K562 (cell line): ENCODE results near the gene VPS18. TPM values are rescaled to one million over a fixed set of nuclear protein-coding genes. Genes with fewer than 3 reads are reported as not detected.

Source experiments
- ATAC-seq: fragments of 200-7000 bp; cut with Tn5 transposase; 3 replicates; pipeline ENCODE4 v1.9.1; 2020; ENCODE audit warnings: moderate library complexity
- BruUV-seq: library from RNA; stranded (reverse); fragments of 400-500 nt; replicated peaks from 2 replicates; lab custom pipeline; 2021; lab: Mats Ljungman, UMichigan
- CTCF ChIA-PET: fragments of 300-600 bp; formaldehyde crosslinking; extraction: SDS; loops from one replicate; lab custom pipeline; 2021; ENCODE audit warnings: low intra/inter-chr PET ratio; lab: Yijun Ruan, JAX
- POLR2A ChIA-PET: fragments of 300-600, 350-650 bp; sonication (Branson Sonifier 250); formaldehyde crosslinking; extraction: SDS; loops from one replicate; lab custom pipeline; 2021; ENCODE audit warnings: antibody characterized with exemption, inconsistent platforms; lab: Yijun Ruan, JAX
- DNase-seq, 4 experiments: peaks; one replicate each; pipeline versions ENCODE4 v3.0.0 to v3.0.0-alpha.2; 2011 to 2018; ENCODE audit warnings: low spot score in 3 of 4, mixed read lengths in 3 of 4; ENCODE audit errors: extremely low read depth in 1 of 4
- FAIRE-seq: peaks from 2 replicates; lab custom pipeline; 2011; peaks lifted over from hg19 to GRCh38; lab: Jason Lieb, UNC
- H2AFZ ChIP-seq: 2 replicates; pipeline ENCODE4 v1.6.0; 2011; ENCODE audit warnings: low read depth, low read length, control low read depth, inconsistent platforms
- H3K27ac ChIP-seq: fragments of 200-600 bp; 3 replicates; pipeline ENCODE4 v1.8.0; 2011; ENCODE audit warnings: low read depth, mild to moderate bottlenecking, control low read depth, inconsistent platforms, low read length, moderate library complexity, mixed read lengths; ENCODE audit errors: extremely low read depth
- H3K27me3 ChIP-seq, 2 experiments: fragments of 300-600 bp in 1 of 2; 2 replicates in 1 of 2; 3 replicates in 1 of 2; pipeline versions ENCODE4 v1.6.0 to v1.8.0; 2011; ENCODE audit warnings: inconsistent platforms in 2 of 2, low read length in 2 of 2, mild to moderate bottlenecking in 1 of 2, mixed read lengths in 1 of 2, moderate library complexity in 1 of 2; ENCODE audit not compliant: control insufficient read depth in 2 of 2, insufficient read depth in 2 of 2
- H3K36me3 ChIP-seq: fragments of 300-600 bp; 3 replicates; pipeline ENCODE4 v1.8.0; 2011; ENCODE audit warnings: mild to moderate bottlenecking, low read length, inconsistent platforms; ENCODE audit not compliant: control insufficient read depth, insufficient read depth
- H3K4me1 ChIP-seq, 2 experiments: fragments of 200-600 bp in 1 of 2; replicated peaks in 1 of 2; 2 replicates in 1 of 2; 3 replicates in 1 of 2; pipeline versions ENCODE4 v1.5.1 to v1.8.0; 2011; ENCODE audit warnings: inconsistent platforms in 2 of 2, low read length in 2 of 2, mild to moderate bottlenecking in 1 of 2, mixed read lengths in 1 of 2, moderate library complexity in 1 of 2; ENCODE audit not compliant: control insufficient read depth in 2 of 2, insufficient read depth in 2 of 2
- H3K4me2 ChIP-seq: 2 replicates; pipeline ENCODE4 v1.6.1; 2011; ENCODE audit warnings: low read length, control low read depth, inconsistent platforms, mixed read lengths; ENCODE audit not compliant: insufficient read depth
- H3K4me3 ChIP-seq: fragments of 200-600 bp; sonication (generic), shearing (Covaris generic); 2 replicates; pipeline ENCODE4 v1.5.1; 2016; ENCODE audit warnings: control low read depth, inconsistent platforms
- H3K79me2 ChIP-seq: fragments of 200-600 bp; 3 replicates; pipeline ENCODE4 v1.8.0; 2011; ENCODE audit warnings: low read length, inconsistent platforms; ENCODE audit not compliant: control insufficient read depth, insufficient read depth
- H3K9ac ChIP-seq, 2 experiments: 2 replicates each; pipeline versions ENCODE4 v1.6.0 to v1.6.1; 2011; ENCODE audit warnings: low read depth in 2 of 2, low read length in 2 of 2, control low read depth in 1 of 2, inconsistent platforms in 1 of 2, mild to moderate bottlenecking in 1 of 2, mixed read lengths in 1 of 2; ENCODE audit not compliant: insufficient read depth in 1 of 2
- H3K9me1 ChIP-seq: one replicate; pipeline ENCODE4 v1.6.0; 2011; ENCODE audit warnings: inconsistent platforms, mild to moderate bottlenecking, low read length, moderate library complexity; ENCODE audit not compliant: control insufficient read depth, insufficient read depth
- H3K9me3 ChIP-seq: replicated peaks from 2 replicates; pipeline ENCODE4 v1.5.1; 2011; ENCODE audit warnings: low read depth, low read length, inconsistent platforms; ENCODE audit not compliant: control insufficient read depth, insufficient read depth
- H4K20me1 ChIP-seq: replicated peaks from 2 replicates; pipeline ENCODE4 v1.6.1; 2011; ENCODE audit warnings: low read length, inconsistent platforms, mixed read lengths; ENCODE audit not compliant: control insufficient read depth, insufficient read depth
- CSDE1 ChIP-seq, 2 experiments: fragments of 450-650 bp; IDR thresholded peaks; 2 replicates each; pipeline ENCODE4 v1.6.1; 2016; ENCODE audit warnings: mild to moderate bottlenecking in 1 of 2
- E2F5 ChIP-seq: sonication (generic); formaldehyde crosslinking; IDR thresholded peaks from 2 replicates; pipeline ENCODE4 v1.8.0; 2022; ENCODE audit warnings: mild to moderate bottlenecking, missing genetic modification reagents
- FOXJ3 ChIP-seq: sonication (generic); formaldehyde crosslinking; IDR thresholded peaks from 2 replicates; pipeline ENCODE4 v1.4.0; 2020; ENCODE audit warnings: mild to moderate bottlenecking, missing genetic modification reagents
- HDAC1 ChIP-seq, 2 experiments: fragments of 450-650 bp; IDR thresholded peaks; 2 replicates each; pipeline ENCODE4 v1.6.1; 2016 to 2017; ENCODE audit warnings: inconsistent platforms in 1 of 2, mild to moderate bottlenecking in 1 of 2, moderate library complexity in 1 of 2
- IRF2 ChIP-seq: sonication (generic); formaldehyde crosslinking; IDR thresholded peaks from 2 replicates; pipeline ENCODE4 v1.8.1; 2022; ENCODE audit warnings: mild to moderate bottlenecking, missing genetic modification reagents
- JUND ChIP-seq, 2 experiments: IDR thresholded peaks; 2 replicates in 1 of 2; 3 replicates in 1 of 2; pipeline ENCODE4 v1.6.1; 2011; ENCODE audit warnings: borderline replicate concordance in 2 of 2, low read depth in 2 of 2, low read length in 2 of 2, improper control_type of control experiment in 1 of 2, missing biosample characterization in 1 of 2, missing genetic modification characterization in 1 of 2, missing genetic modification reagents in 1 of 2
- MYC ChIP-seq, 2 experiments: fragments of 250-450 bp in 1 of 2; sonication (Bioruptor Pico) in 1 of 2; IDR thresholded peaks; 2 replicates each; pipeline versions ENCODE4 v1.5.1 to v1.6.1; 2012 to 2021; ENCODE audit warnings: low read depth in 2 of 2, borderline replicate concordance in 1 of 2, improper control_type of control experiment in 1 of 2, low read length in 1 of 2, mild to moderate bottlenecking in 1 of 2, moderate library complexity in 1 of 2
- NEUROD1 ChIP-seq: fragments of 150-350 bp; IDR thresholded peaks from 2 replicates; pipeline ENCODE4 v1.6.1; 2014; ENCODE audit warnings: borderline replicate concordance, low read length, low read depth; ENCODE audit not compliant: partially characterized antibody
- RBFOX2 ChIP-seq: fragments of 200-400 bp; formaldehyde crosslinking; IDR thresholded peaks from 2 replicates; pipeline ENCODE4 v1.6.1; 2017; ENCODE audit warnings: low read depth, mild to moderate bottlenecking, low read length, moderate library complexity
- SNRNP70 ChIP-seq: fragments of 200-400 bp; formaldehyde crosslinking; optimal IDR thresholded peaks from 2 replicates; pipeline ENCODE3; 2017; ENCODE audit warnings: low read depth, low read length
- SREBF2 ChIP-seq: sonication (generic); formaldehyde crosslinking; IDR thresholded peaks from 2 replicates; pipeline ENCODE4 v1.4.0; 2020; ENCODE audit warnings: mild to moderate bottlenecking, missing genetic modification reagents
- TAF9B ChIP-seq: fragments of 450-650 bp; IDR thresholded peaks from 2 replicates; pipeline ENCODE4 v1.6.1; 2018; ENCODE audit warnings: mild to moderate bottlenecking; ENCODE audit not compliant: partially characterized antibody
- XRCC4 ChIP-seq: IDR thresholded peaks from one replicate; pipeline ENCODE4 v1.6.1; 2011; ENCODE audit not compliant: insufficient read depth, insufficient read length; ENCODE audit errors: extremely low read depth
- ZC3H4 ChIP-seq: sonication (generic); formaldehyde crosslinking; IDR thresholded peaks from 2 replicates; pipeline ENCODE4 v1.9.0; 2021; ENCODE audit warnings: missing genetic modification reagents, borderline replicate concordance
- ZFPM2 ChIP-seq: fragments of 250-450 bp; sonication (Bioruptor Pico); IDR thresholded peaks from 2 replicates; pipeline ENCODE4 v1.5.1; 2022; ENCODE audit warnings: mild to moderate bottlenecking
- ZNF121 ChIP-seq: sonication (generic); formaldehyde crosslinking; conservative IDR thresholded peaks from 2 replicates; pipeline ENCODE4 v1.8.0; 2022; ENCODE audit warnings: missing genetic modification reagents
- ZNF134 ChIP-seq: fragments of 250-450 bp; sonication (Bioruptor Pico); conservative IDR thresholded peaks from 2 replicates; pipeline ENCODE4 v1.4.0; 2020
- ZNF347 ChIP-seq: fragments of 450-650 bp; formaldehyde crosslinking; IDR thresholded peaks from 2 replicates; pipeline ENCODE4 v1.4.0; 2020; ENCODE audit warnings: low read depth, mild to moderate bottlenecking, moderate library complexity
- ZNF766 ChIP-seq: fragments of 200-800 bp; sonication (Bioruptor generic); conservative IDR thresholded peaks from 2 replicates; pipeline ENCODE4 v1.6.1; 2016; ENCODE audit warnings: missing genetic modification characterization, missing compliant biosample characterization
- WGBS: fragments of 100-300 bp; shearing (Covaris generic); methylation state at CpG from one replicate; pipeline ENCODE4 v1.1.6; 2016; ENCODE audit warnings: low coverage, mixed read lengths; ENCODE audit not compliant: insufficient coverage; ENCODE audit errors: missing lambda C conversion rate; 5-methylcytosine and 5-hydroxymethylcytosine counted together
- in situ Hi-C: fragments of 300-500 bp; cut with MboI; formaldehyde crosslinking; loops from 4 replicates; pipeline ENCODE4 v1.15.0; 2018; ENCODE audit warnings: inconsistent platforms, mixed read lengths
- intact Hi-C: fragments of 100-400 bp; cut with micrococcal nuclease; formaldehyde crosslinking; loops from 2 replicates; pipeline ENCODE4 v1.14.2; 2022
- polyA plus RNA-seq, 8 experiments: library from polyadenylated mRNA; depleted of rRNA in 4 of 8; stranded (reverse) in 5 of 8; unstranded in 3 of 8; fragments of >200 nt; fragmentation: Nextera tagmentation in 2 of 8; fragmentation: Illumina TruSeq in 1 of 8; extraction: Ambion mirVana in 2 of 8; extraction: Trizol in 1 of 8; gene quantifications; 2 replicates each; pipeline versions ENCODE4 v1.2.1 to v1.2.3, GENCODE V29; 2011 to 2014; ENCODE audit warnings: inconsistent platforms in 1 of 8, missing spikeins in 1 of 8
- total RNA-seq, 7 experiments: library from RNA; depleted of rRNA in 6 of 7; stranded (reverse); fragments of >200 nt in 6 of 7; fragmentation: Illumina TruSeq in 2 of 7; extraction: Trizol in 2 of 7; gene quantifications; 2 replicates each; pipeline versions ENCODE4 v1.2.1 to v1.2.3, GENCODE V29; 2011 to 2021; ENCODE audit warnings: low replicate concordance in 1 of 7

VPS18 gene
- total and polyA plus RNA-seq, 9 of the 15 experiments (the other 6 are each of a cell fraction or from before 2014, with no cell fraction given), result 0.73 to 19.9 (median 8.5) TPM

- no peaks in the 10 kb centered on the region for H3K36me3 ChIP-seq
- H3K9ac ChIP-seq, result peak overlapping the region; percentile 72 to 88
- peak overlapping the region; percentile 71; the same call in 2 of the 3 replicates for H3K27ac ChIP-seq
- H3K9me1 ChIP-seq, result no peaks in the 10 kb centered on the region
- no peak for ATAC-seq
- peaks cover 5 to 34% of the 10 kb centered on the region in 2 experiments; a peak in 4 of 5 replicates for H3K4me1 ChIP-seq
- peak overlapping the region; percentile 78 for H3K4me2 ChIP-seq
- peak; percentile 66 for FAIRE-seq
- intact Hi-C loops, result no loop called here
- no peaks in the 10 kb centered on the region for H3K79me2 ChIP-seq
- WGBS, result 21% methylated on average over 7 of the region's 7 CpGs
- no peaks in the 10 kb centered on the region for H3K9me3 ChIP-seq
- H2AFZ ChIP-seq, result peak overlapping the region; percentile 99
- TF ChIP-seq TAF9B, result no peak
- 0 out of 2 replicates have a peak, but pooled peaks have one; percentile 31 for TF ChIP-seq ZC3H4 (CRISPR knock-in tag)
- TF ChIP-seq XRCC4, result no peak
- no peak for TF ChIP-seq FOXJ3 (CRISPR knock-in tag)
- no peak for TF ChIP-seq ZNF766 (CRISPR knock-in tag)
- no peak for TF ChIP-seq CSDE1 (IDR thresholded peaks at IDR 0.05)
- TF ChIP-seq ZNF347 (CRISPR knock-in tag), result no peak
- no peak for TF ChIP-seq MYC (IDR thresholded peaks at IDR 0.05; ENCODE audit: low read depth, low read length)
- peak; percentile 55; the same call in 1 of the 2 replicates for TF ChIP-seq MYC (CRISPR knock-in tag; IDR thresholded peaks at IDR 0.05; ENCODE audit: borderline replicate concordance, low read depth)
- TF ChIP-seq HDAC1 (IDR thresholded peaks at IDR 0.05), result no peak
- TF ChIP-seq IRF2 (CRISPR knock-in tag), result no peak
- no peak for TF ChIP-seq ZNF134 (CRISPR knock-in tag)
- no peak for TF ChIP-seq NEUROD1
- TF ChIP-seq RBFOX2, result no peak
- no peak for TF ChIP-seq SREBF2 (CRISPR knock-in tag)
- no peak for TF ChIP-seq ZNF121 (CRISPR knock-in tag)
- TF ChIP-seq E2F5, result 0 out of 2 replicates have a peak, but pooled peaks have one; percentile 9
- TF ChIP-seq JUND (IDR thresholded peaks at IDR 0.05; ENCODE audit: borderline replicate concordance, low read depth, low read length), result no peak
- TF ChIP-seq JUND (tag; IDR thresholded peaks at IDR 0.05; ENCODE audit: borderline replicate concordance, low read depth, low read length), result no peak
- no peak for TF ChIP-seq ZFPM2 (CRISPR knock-in tag)
- TF ChIP-seq SNRNP70, result no peak
- TF ChIP-seq, all 486 proteins: peak for 3
- ChIA-PET CTCF (interaction anchor here (0.6 to 0.7 kb wide), 3 partner anchors 35 to 273 kb away, joined by 3 read pairs; no protein-coding TSS in a partner anchor), POLR2A (interaction anchor here (0.6 to 3.6 kb wide), 10 partner anchors 9 to 155 kb away, joined by 3 to 17 read pairs (median 3); partner anchors contain the start of gene CHAC1)
- Histone ChIP-seq H3K4me3 (peak overlapping the region; percentile 56), H4K20me1 (no peaks in the 10 kb centered on the region), H3K27me3 (peaks cover 2 to 13% of the 10 kb centered on the region in 2 experiments; a peak in 3 of 5 replicates)
- in situ Hi-C loops, result no loop called here
- TSS peak; percentile 83 for BruUV-seq
- DNase-seq, result peak in 1 of 4 experiments; percentile 27
Measured at GRCh38 chr15:40941068-40941527, 46.8 kb downstream of the VPS18 start.
